ENCODE data around the gene ANKHD1. TPM values are rescaled to one million over a fixed set of nuclear protein-coding genes. Genes with fewer than 3 reads are reported as not detected.
"Not testable (repeated sequence)": the region's sequence is repeated elsewhere in the genome, so short reads cannot be mapped to it uniquely, and the experiment has no call there.

Gene ANKHD1
- total RNA-seq, 2 donors from 2014 or later, result 85.6 to 95.9 TPM

GRCh38 chr5:140432212-140432611 lies 30.6 kb downstream of the ANKHD1 start:
- no peaks in the 10 kb centered on the region for H3K4me1 ChIP-seq (ENCODE audit: control insufficient read depth, insufficient read depth, low read length)
- no peak for DNase-seq
- Mint-ChIP-seq H3K27me3 (ENCODE audit: insufficient read depth) (no peaks in the 10 kb centered on the region), H3K36me3 (ENCODE audit: low read depth) (peaks cover 22% of the 10 kb centered on the region), H3K27ac (no peak overlapping the region), H3K9me3 (peaks cover 11% of the 10 kb centered on the region), H3K4me3 (no peak overlapping the region), H3K4me1 (no peaks in the 10 kb centered on the region)
- H3K27me3 ChIP-seq (ENCODE audit: control insufficient read depth, insufficient read depth, low read length, poor library complexity, severe bottlenecking), result no peaks in the 10 kb centered on the region
- H3K9me3 ChIP-seq (ENCODE audit: control insufficient read depth, low read length), result no peaks in the 10 kb centered on the region
- H3K36me3 ChIP-seq (ENCODE audit: control insufficient read depth, insufficient read depth, low read length), result peaks cover 15% of the 10 kb centered on the region
- TF ChIP-seq CTCF (conservative IDR thresholded peaks at IDR 0.05), result no peak
- no peak overlapping the region for H3K27ac ChIP-seq (ENCODE audit: low read depth, low read length)
- no peak overlapping the region for H3K9ac ChIP-seq (ENCODE audit: extremely low read depth, low read length, poor library complexity, severe bottlenecking)
- WGBS, 2 experiments (ENCODE audit: insufficient coverage in 1 of 2, insufficient read length in 1 of 2), result 100% methylated on average over 1 of the region's 1 CpG; no CpG with 5 or more reads in 1 of the 2 experiments
- H3K4me3 ChIP-seq (ENCODE audit: low read length), result no peak overlapping the region

GRCh38 chr5:140432916-140433315 lies 31.3 kb downstream of the ANKHD1 start:
- H3K4me3 Mint-ChIP-seq, result no peak overlapping the region
- peaks cover 8% of the 10 kb centered on the region for H3K9me3 Mint-ChIP-seq
- no peaks in the 10 kb centered on the region for H3K4me1 ChIP-seq (ENCODE audit: control insufficient read depth, insufficient read depth, low read length)
- no peaks in the 10 kb centered on the region for H3K9me3 ChIP-seq (ENCODE audit: control insufficient read depth, low read length)
- H3K27me3 ChIP-seq (ENCODE audit: control insufficient read depth, insufficient read depth, low read length, poor library complexity, severe bottlenecking), result no peaks in the 10 kb centered on the region
- WGBS, 2 experiments (ENCODE audit: insufficient coverage in 1 of 2, insufficient read length in 1 of 2), result 92 to 93% methylated on average over 4 to 8 of the region's 8 CpGs
- no peak overlapping the region for H3K4me3 ChIP-seq (ENCODE audit: low read length)
- H3K36me3 ChIP-seq (ENCODE audit: control insufficient read depth, insufficient read depth, low read length), result peaks cover 21% of the 10 kb centered on the region
- no peak overlapping the region for H3K9ac ChIP-seq (ENCODE audit: extremely low read depth, low read length, poor library complexity, severe bottlenecking)
- no peaks in the 10 kb centered on the region for H3K4me1 Mint-ChIP-seq
- no peak overlapping the region for H3K27ac ChIP-seq (ENCODE audit: low read depth, low read length)
- H3K36me3 Mint-ChIP-seq (ENCODE audit: low read depth), result peaks cover 20% of the 10 kb centered on the region
- H3K27ac Mint-ChIP-seq, result no peak overlapping the region
- DNase-seq, result no peak
- H3K27me3 Mint-ChIP-seq (ENCODE audit: insufficient read depth), result no peaks in the 10 kb centered on the region
- no peak for TF ChIP-seq CTCF (conservative IDR thresholded peaks at IDR 0.05)

GRCh38 chr5:140457368-140457767 lies 55.7 kb downstream of the ANKHD1 start:
- not testable (repeated sequence) for H3K27ac Mint-ChIP-seq; H3K9ac ChIP-seq (ENCODE audit: extremely low read depth, low read length, poor library complexity, severe bottlenecking); H3K27ac ChIP-seq (ENCODE audit: low read depth, low read length); H3K4me3 ChIP-seq (ENCODE audit: low read length); H3K4me1 Mint-ChIP-seq; H3K4me1 ChIP-seq (ENCODE audit: control insufficient read depth, insufficient read depth, low read length); H3K27me3 ChIP-seq (ENCODE audit: control insufficient read depth, insufficient read depth, low read length, poor library complexity, severe bottlenecking); H3K4me3 Mint-ChIP-seq; DNase-seq; H3K27me3 Mint-ChIP-seq (ENCODE audit: insufficient read depth); H3K9me3 ChIP-seq (ENCODE audit: control insufficient read depth, low read length)
- peaks cover 65% of the 10 kb centered on the region for H3K36me3 Mint-ChIP-seq (ENCODE audit: low read depth)
- H3K36me3 ChIP-seq (ENCODE audit: control insufficient read depth, insufficient read depth, low read length), result peaks cover 40% of the 10 kb centered on the region
- peaks cover 37% of the 10 kb centered on the region for H3K9me3 Mint-ChIP-seq
- WGBS, 2 experiments (ENCODE audit: insufficient coverage in 1 of 2, insufficient read length in 1 of 2), result 100% methylated on average over 4 of the region's 4 CpGs; no CpG with 5 or more reads in 1 of the 2 experiments

Measured in endodermal cell (in vitro differentiated cells).